Keratinocyte (primary cell): ENCODE measurements around the gene CACNG5.

Experiments used
- EZH2 ChIP-seq: IDR thresholded peaks from one replicate; pipeline ENCODE4 v1.6.1; 2012; ENCODE audit warnings: inconsistent platforms, mild to moderate bottlenecking, low read length, moderate library complexity
- TF ChIP-seq, protein P1 (sequence below), 3 experiments: IDR thresholded peaks in 1 of 3; conservative IDR thresholded peaks in 1 of 3; optimal IDR thresholded peaks in 1 of 3; 2 replicates in 2 of 3; 3 replicates in 1 of 3; pipeline versions ENCODE3 to v1.5.1; 2011; ENCODE audit warnings: low read length in 3 of 3, mild to moderate bottlenecking in 3 of 3, moderate library complexity in 2 of 3, control low read depth in 1 of 3, inconsistent platforms in 1 of 3; ENCODE audit not compliant: insufficient read depth in 2 of 3; ENCODE audit errors: extremely low read depth in 1 of 3

DNA sequence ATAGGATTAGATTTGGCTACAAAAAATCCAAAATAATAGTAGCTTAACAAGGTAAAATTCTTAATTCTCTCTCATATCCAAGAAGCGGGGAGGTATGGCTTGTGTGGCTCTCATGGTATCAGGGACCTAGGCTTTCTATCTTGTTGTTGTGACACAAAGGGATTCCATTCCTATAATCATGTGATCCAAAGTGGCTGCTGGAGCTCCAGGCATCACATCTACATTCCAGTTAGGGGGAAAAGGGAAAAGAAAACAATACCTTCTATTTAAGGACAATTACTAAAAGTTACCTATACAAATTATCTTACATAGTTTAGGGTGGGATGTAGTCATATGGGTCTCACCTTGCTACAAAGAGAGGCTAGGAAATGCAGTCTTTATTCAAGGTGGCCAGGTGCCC, 82.0 kb downstream of the CACNG5 start:
- TF ChIP-seq, protein P1, sequence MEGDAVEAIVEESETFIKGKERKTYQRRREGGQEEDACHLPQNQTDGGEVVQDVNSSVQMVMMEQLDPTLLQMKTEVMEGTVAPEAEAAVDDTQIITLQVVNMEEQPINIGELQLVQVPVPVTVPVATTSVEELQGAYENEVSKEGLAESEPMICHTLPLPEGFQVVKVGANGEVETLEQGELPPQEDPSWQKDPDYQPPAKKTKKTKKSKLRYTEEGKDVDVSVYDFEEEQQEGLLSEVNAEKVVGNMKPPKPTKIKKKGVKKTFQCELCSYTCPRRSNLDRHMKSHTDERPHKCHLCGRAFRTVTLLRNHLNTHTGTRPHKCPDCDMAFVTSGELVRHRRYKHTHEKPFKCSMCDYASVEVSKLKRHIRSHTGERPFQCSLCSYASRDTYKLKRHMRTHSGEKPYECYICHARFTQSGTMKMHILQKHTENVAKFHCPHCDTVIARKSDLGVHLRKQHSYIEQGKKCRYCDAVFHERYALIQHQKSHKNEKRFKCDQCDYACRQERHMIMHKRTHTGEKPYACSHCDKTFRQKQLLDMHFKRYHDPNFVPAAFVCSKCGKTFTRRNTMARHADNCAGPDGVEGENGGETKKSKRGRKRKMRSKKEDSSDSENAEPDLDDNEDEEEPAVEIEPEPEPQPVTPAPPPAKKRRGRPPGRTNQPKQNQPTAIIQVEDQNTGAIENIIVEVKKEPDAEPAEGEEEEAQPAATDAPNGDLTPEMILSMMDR (optimal IDR thresholded peaks at IDR 0.05 in 1 of 3, IDR thresholded peaks at IDR 0.05 in 1 of 3, conservative IDR thresholded peaks at IDR 0.05 in 1 of 3; ENCODE audit: extremely low read depth in 1 of 3, insufficient read depth in 2 of 3, low read length in 3 of 3), result no peak
- TF ChIP-seq EZH2, result no peak
